HG03558 (cell line): ENCODE measurements around the gene SH2B3.

Source experiments
- ATAC-seq: cut with Tn5 transposase; IDR thresholded peaks from one replicate; pipeline ENCODE4 v1.9.1; 2021; ENCODE audit warnings: moderate number of reproducible peaks; ENCODE audit not compliant: unreplicated experiment; ENCODE audit errors: extremely low read depth

SH2B3 gene

GRCh38 chr12:111407377-111408115 is 1.8 kb downstream of the SH2B3 start:
- ATAC-seq, result no peak

GRCh38 chr12:111408116-111408440 is 2.4 kb downstream of the SH2B3 start:
- ATAC-seq, result no peak

GRCh38 chr12:111408686-111409402 is 3.1 kb downstream of the SH2B3 start:
- ATAC-seq, result no peak

- ATAC-seq, result no peak
Observed at GRCh38 chr12:111409403-111409779, 3.7 kb downstream of the SH2B3 start.

GRCh38 chr12:111409780-111410430 is 4.2 kb downstream of the SH2B3 start:
- no peak for ATAC-seq

- ATAC-seq, result no peak
Observed at GRCh38 chr12:111410431-111411184, 4.9 kb downstream of the SH2B3 start.

- no peak for ATAC-seq
Observed at GRCh38 chr12:111411185-111411764, 5.6 kb downstream of the SH2B3 start.

- no peak for ATAC-seq
Observed at GRCh38 chr12:111412007-111412829, 6.5 kb downstream of the SH2B3 start.

- ATAC-seq, result no peak
Observed at GRCh38 chr12:111412830-111413441, 7.2 kb downstream of the SH2B3 start.

GRCh38 chr12:111413442-111414086 is 7.8 kb downstream of the SH2B3 start:
- ATAC-seq, result no peak

GRCh38 chr12:111414711-111415252 is 9.1 kb downstream of the SH2B3 start:
- ATAC-seq, result no peak

GRCh38 chr12:111417290-111417689 is 11.6 kb downstream of the SH2B3 start:
- ATAC-seq, result no peak

- ATAC-seq, result no peak
Observed at GRCh38 chr12:111417784-111418593, 12.3 kb downstream of the SH2B3 start.

- ATAC-seq, result no peak
Observed at GRCh38 chr12:111418594-111418880, 12.8 kb downstream of the SH2B3 start.

GRCh38 chr12:111419784-111420183 is 14.1 kb downstream of the SH2B3 start:
- ATAC-seq, result no peak

GRCh38 chr12:111420494-111420893 is 14.8 kb downstream of the SH2B3 start:
- no peak for ATAC-seq

GRCh38 chr12:111424189-111424792 is 18.6 kb downstream of the SH2B3 start:
- ATAC-seq, result no peak
